IMR-90 (cell line): ENCODE measurements around the gene RPS29. TPM values are rescaled to one million over a fixed set of nuclear protein-coding genes. Genes with fewer than 3 reads are reported as not detected.

Experiments used
- ELK1 ChIP-seq: fragments of 150-350 bp; IDR thresholded peaks from 2 replicates; pipeline ENCODE4 v1.6.1; 2016; ENCODE audit warnings: low read depth, mild to moderate bottlenecking, low read length, moderate library complexity, borderline replicate concordance
- RAD21 ChIP-seq: IDR thresholded peaks from 2 replicates; pipeline ENCODE4 v1.6.1; 2012; ENCODE audit warnings: low read length, improper control_type of control experiment
- RCOR1 ChIP-seq: IDR thresholded peaks from 2 replicates; pipeline ENCODE4 v1.6.1; 2012; ENCODE audit warnings: mild to moderate bottlenecking, low read length, improper control_type of control experiment; ENCODE audit not compliant: insufficient replicate concordance
- SMC3 ChIP-seq: fragments of 150-350 bp; IDR thresholded peaks from 2 replicates; pipeline ENCODE4 v1.6.1; 2016; ENCODE audit warnings: low read depth, mild to moderate bottlenecking, antibody characterized with exemption, low read length, moderate library complexity
- polyA plus RNA-seq, 3 experiments: library from polyadenylated mRNA; depleted of rRNA; stranded (reverse); fragments of >200 nt; gene quantifications; 2 replicates each; pipeline ENCODE4 v1.2.3, GENCODE V29; 2012; ENCODE audit warnings: low replicate concordance in 1 of 3
- total RNA-seq: library from RNA; depleted of rRNA; stranded (reverse); fragments of >200 nt; gene quantifications from 2 replicates; pipeline ENCODE4 v1.2.3, GENCODE V29; 2012

RPS29 gene
- total and polyA plus RNA-seq, 2 of the 4 experiments (the other 2 are of a cell fraction): 318 to 10,393 TPM

DNA sequence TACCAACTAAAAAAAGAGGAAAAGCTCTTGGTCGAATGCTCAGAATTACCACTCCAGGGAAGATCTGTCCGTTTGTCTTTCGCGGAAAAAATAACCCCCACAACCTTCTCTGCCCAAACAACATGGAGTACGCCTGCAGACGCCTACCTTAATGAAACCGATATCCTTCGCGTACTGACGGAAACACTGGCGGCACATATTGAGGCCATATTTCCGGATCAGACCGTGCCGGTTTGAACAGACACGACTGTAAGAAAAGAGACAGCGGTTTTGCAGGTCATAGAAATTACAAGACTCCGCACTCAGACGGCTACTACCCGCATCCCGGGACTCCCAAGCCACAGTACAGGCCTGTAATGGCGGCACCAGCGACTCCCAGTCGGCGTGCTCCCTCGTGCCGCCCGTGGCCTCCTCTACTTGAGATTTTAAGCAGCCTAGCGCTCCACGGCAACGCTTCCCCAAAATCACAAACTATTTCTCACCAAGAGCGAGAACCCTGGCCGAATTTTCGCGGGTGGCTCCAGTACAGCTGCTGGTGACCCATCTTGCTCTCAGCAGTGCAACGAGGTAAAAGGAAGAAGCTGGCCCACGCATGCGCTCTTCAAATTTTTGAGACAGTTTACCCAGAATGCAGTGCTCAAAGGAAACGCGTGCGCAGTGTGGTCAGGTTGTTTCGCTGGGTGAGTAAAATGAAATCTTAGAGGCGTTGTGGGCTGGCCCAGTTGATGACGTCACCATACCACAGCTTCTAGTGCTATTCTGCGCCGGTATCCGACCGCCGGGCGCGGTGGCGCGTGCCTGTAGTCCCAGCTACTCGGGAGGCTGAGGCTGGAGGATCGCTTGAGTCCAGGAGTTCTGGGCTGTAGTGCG is at the start of gene RPS29 (continued):
- TF ChIP-seq ELK1: no peak
- TF ChIP-seq SMC3: no peak
- no peak for TF ChIP-seq RAD21
- no peak for TF ChIP-seq RCOR1
